Measurements from ENCODE around the gene BOC. TPM values are rescaled to one million over a fixed set of nuclear protein-coding genes. Genes with fewer than 3 reads are reported as not detected.

The BOC gene
- total RNA-seq, 4 donors from 2014 or later: 13.7 to 75.7 (median 24.1) TPM

- Histone ChIP-seq H3K27ac (peak overlapping the region; percentile 50 to 78 (median 70)), H3K4me1 (peaks cover 8 to 36% (median 17%) of the 10 kb centered on the region in 3 donors), H3K4me3 (no peak overlapping the region), H3K36me3 (no peaks in the 10 kb centered on the region), H3K9me3 (no peaks in the 10 kb centered on the region), H3K27me3 (no peaks in the 10 kb centered on the region)
- TF ChIP-seq CTCF (IDR thresholded peaks at IDR 0.05) (no peak), POLR2A (IDR thresholded peaks at IDR 0.05) (no peak)
- intact Hi-C loops (cut with DNase I): no loop called here
- no peak for DNase-seq
- WGBS, 2 donors: 40 to 69% methylated on average over 1 of the region's 1 CpG
Measured at GRCh38 chr3:113193719-113194118, 17.6 kb upstream of the BOC start.

GRCh38 chr3:113194823-113195401 lies 16.4 kb upstream of the BOC start:
- WGBS, 2 donors: 36 to 40% methylated on average over 2 to 3 of the region's 4 CpGs
- Histone ChIP-seq H3K9me3 (no peaks in the 10 kb centered on the region), H3K27ac (peak overlapping the region; percentile 50 to 78 (median 70)), H3K27me3 (no peaks in the 10 kb centered on the region), H3K4me1 (peaks cover 8 to 36% (median 17%) of the 10 kb centered on the region in 3 donors), H3K36me3 (no peaks in the 10 kb centered on the region), H3K4me3 (no peak overlapping the region)
- intact Hi-C loops (cut with DNase I): no loop called here
- TF ChIP-seq POLR2A (IDR thresholded peaks at IDR 0.05) (no peak), CTCF (IDR thresholded peaks at IDR 0.05) (no peak)
- no peak for DNase-seq

- Histone ChIP-seq H3K27ac (no peak overlapping the region), H3K36me3 (no peaks in the 10 kb centered on the region), H3K27me3 (no peaks in the 10 kb centered on the region), H3K4me3 (no peak overlapping the region), H3K9me3 (no peaks in the 10 kb centered on the region), H3K4me1 (peaks cover 0 to 5% (median 2%) of the 10 kb centered on the region in 3 donors)
- no peak for DNase-seq
- no peak for TF ChIP-seq CTCF (IDR thresholded peaks at IDR 0.05)
- no peak for TF ChIP-seq POLR2A (IDR thresholded peaks at IDR 0.05)
- intact Hi-C loops (cut with DNase I): no loop called here
Measured at GRCh38 chr3:113200351-113200750, 11.0 kb upstream of the BOC start.

- TF ChIP-seq CTCF (IDR thresholded peaks at IDR 0.05): no peak
- no peak for TF ChIP-seq POLR2A (IDR thresholded peaks at IDR 0.05)
- Histone ChIP-seq H3K9me3 (no peaks in the 10 kb centered on the region), H3K4me3 (no peak overlapping the region), H3K27me3 (no peaks in the 10 kb centered on the region), H3K4me1 (no peaks in the 10 kb centered on the region), H3K27ac (no peak overlapping the region), H3K36me3 (no peaks in the 10 kb centered on the region)
- DNase-seq: no peak
- intact Hi-C loops (cut with DNase I): no loop called here
- WGBS, 2 donors: 62 to 79% methylated on average over 1 of the region's 1 CpG
Measured at GRCh38 chr3:113200946-113201345, 10.4 kb upstream of the BOC start.

GRCh38 chr3:113204371-113204770 lies 7.0 kb upstream of the BOC start:
- Histone ChIP-seq H3K4me3 (no peak overlapping the region), H3K9me3 (no peaks in the 10 kb centered on the region), H3K27ac (no peak overlapping the region), H3K36me3 (no peaks in the 10 kb centered on the region), H3K27me3 (no peaks in the 10 kb centered on the region), H3K4me1 (no peaks in the 10 kb centered on the region)
- TF ChIP-seq POLR2A (IDR thresholded peaks at IDR 0.05) (no peak), CTCF (IDR thresholded peaks at IDR 0.05) (no peak)
- DNase-seq: no peak
- 69 to 77% methylated on average over 4 to 6 of the region's 6 CpGs for WGBS, 2 donors
- intact Hi-C loops (cut with DNase I): no loop called here
